Endodermal cell (in vitro differentiated cells): ENCODE results near the gene AUTS2. TPM values are rescaled to one million over a fixed set of nuclear protein-coding genes. Genes with fewer than 3 reads are reported as not detected.

Experiments used
- DNase-seq: peaks from one replicate; pipeline ENCODE4 v3.0.0-alpha.2; 2017
- H3K27ac ChIP-seq: 2 replicates; pipeline ENCODE4 v1.5.1; 2013; ENCODE audit warnings: mild to moderate bottlenecking, low read depth, low read length, moderate library complexity
- H3K27me3 ChIP-seq: 2 replicates; pipeline ENCODE4 v1.6.1; 2013; ENCODE audit warnings: mild to moderate bottlenecking, low read length, moderate library complexity; ENCODE audit not compliant: insufficient read depth, control insufficient read depth, poor library complexity, severe bottlenecking
- H3K36me3 ChIP-seq: 2 replicates; pipeline ENCODE4 v1.7.0; 2013; ENCODE audit warnings: mild to moderate bottlenecking, low read length, moderate library complexity; ENCODE audit not compliant: control insufficient read depth, insufficient read depth
- H3K4me1 ChIP-seq: one replicate; pipeline ENCODE4 v1.7.0; 2013; ENCODE audit warnings: low read length; ENCODE audit not compliant: control insufficient read depth, insufficient read depth
- H3K4me3 ChIP-seq: 2 replicates; pipeline ENCODE4 v1.5.1; 2013; ENCODE audit warnings: mild to moderate bottlenecking, low read length, moderate library complexity
- H3K9ac ChIP-seq: 2 replicates; pipeline ENCODE4 v1.6.1; 2013; ENCODE audit warnings: mild to moderate bottlenecking, low read length, moderate library complexity; ENCODE audit not compliant: poor library complexity, severe bottlenecking; ENCODE audit errors: extremely low read depth
- H3K9me3 ChIP-seq: 2 replicates; pipeline ENCODE4 v1.6.1; 2013; ENCODE audit warnings: mild to moderate bottlenecking, low read length, moderate library complexity; ENCODE audit not compliant: control insufficient read depth
- H3K27ac Mint-ChIP-seq: 2 replicates; pipeline ENCODE4 v1.8.0; 2020; ENCODE audit warnings: mixed read lengths
- H3K27me3 Mint-ChIP-seq: 2 replicates; pipeline ENCODE4 v1.8.0; 2021; ENCODE audit warnings: mild to moderate bottlenecking, mixed read lengths; ENCODE audit not compliant: insufficient read depth
- H3K36me3 Mint-ChIP-seq: 2 replicates; pipeline ENCODE4 v1.8.0; 2020; ENCODE audit warnings: low read depth, mixed read lengths
- H3K4me1 Mint-ChIP-seq: 2 replicates; pipeline ENCODE4 v1.8.0; 2020; ENCODE audit warnings: mixed read lengths
- H3K4me3 Mint-ChIP-seq: 2 replicates; pipeline ENCODE4 v1.8.0; 2020; ENCODE audit warnings: mild to moderate bottlenecking, moderate library complexity, mixed read lengths
- H3K9me3 Mint-ChIP-seq: 2 replicates; pipeline ENCODE4 v1.8.0; 2020; ENCODE audit warnings: mild to moderate bottlenecking, mixed read lengths
- CTCF ChIP-seq: fragments of 200-600 bp; sonication (generic); conservative IDR thresholded peaks from 2 replicates; pipeline ENCODE4 v1.5.0; 2021; ENCODE audit warnings: antibody characterized with exemption, mild to moderate bottlenecking
- WGBS, 2 experiments: methylation state at CpG; one replicate each; pipeline versions ENCODE4 v1.1.5 to v1.1.7; 2013; ENCODE audit warnings: missing lambda C conversion rate in 2 of 2, mixed read lengths in 1 of 2; ENCODE audit not compliant: insufficient coverage in 1 of 2, insufficient read length in 1 of 2; 5-methylcytosine and 5-hydroxymethylcytosine counted together
- total RNA-seq, 2 donors: library from RNA; stranded (reverse); fragmentation: NEBNext Ultra II Directional in 1 of 2; extraction: Animal tissue kit (Norgen Biotek cat#: 25700) in 1 of 2; gene quantifications; 2 replicates in 1 of 2; 3 replicates in 1 of 2; pipeline ENCODE4 v1.2.1, GENCODE V29; 2021

The AUTS2 gene
- total RNA-seq, 2 donors from 2014 or later = 76.8 to 106 TPM

- peaks cover 52% of the 10 kb centered on the region for H3K27me3 ChIP-seq
- TF ChIP-seq CTCF = no peak
- H3K9me3 ChIP-seq = no peaks in the 10 kb centered on the region
- H3K27ac ChIP-seq = no peak overlapping the region
- Mint-ChIP-seq H3K4me1 (peaks cover 37% of the 10 kb centered on the region), H3K4me3 (no peak overlapping the region), H3K9me3 (peaks cover 1% of the 10 kb centered on the region), H3K27me3 (peaks cover 85% of the 10 kb centered on the region), H3K36me3 (peaks cover 9% of the 10 kb centered on the region), H3K27ac (no peak overlapping the region)
- DNase-seq = peak; percentile 34
- no peak overlapping the region for H3K9ac ChIP-seq
- 49 to 70% methylated on average over 2 to 4 of the region's 4 CpGs for WGBS, 2 experiments
- no peaks in the 10 kb centered on the region for H3K36me3 ChIP-seq
- H3K4me3 ChIP-seq = no peak overlapping the region
- peaks cover 22% of the 10 kb centered on the region for H3K4me1 ChIP-seq
Measured at GRCh38 chr7:70678621-70679251, 1080.5 kb downstream of the AUTS2 start.

- H3K27ac Mint-ChIP-seq = no peak overlapping the region
- no peaks in the 10 kb centered on the region for H3K36me3 ChIP-seq
- peaks cover 62% of the 10 kb centered on the region for H3K27me3 ChIP-seq
- H3K4me1 ChIP-seq = peaks cover 14% of the 10 kb centered on the region
- H3K36me3 Mint-ChIP-seq = peaks cover 9% of the 10 kb centered on the region
- no peak for TF ChIP-seq CTCF
- H3K4me3 Mint-ChIP-seq = no peak overlapping the region
- 77 to 83% methylated on average over 1 to 4 of the region's 4 CpGs for WGBS, 2 experiments
- peaks cover 1% of the 10 kb centered on the region for H3K9me3 Mint-ChIP-seq
- no peak overlapping the region for H3K27ac ChIP-seq
- H3K27me3 Mint-ChIP-seq = peaks cover 94% of the 10 kb centered on the region
- DNase-seq = no peak
- H3K4me3 ChIP-seq = no peak overlapping the region
- H3K9ac ChIP-seq = no peak overlapping the region
- H3K9me3 ChIP-seq = no peaks in the 10 kb centered on the region
- peaks cover 27% of the 10 kb centered on the region for H3K4me1 Mint-ChIP-seq
Measured at GRCh38 chr7:70679661-70680060, 1081.4 kb downstream of the AUTS2 start.

GRCh38 chr7:70680306-70680705, 1082.0 kb downstream of the AUTS2 start:
- H3K4me3 ChIP-seq = no peak overlapping the region
- H3K9me3 ChIP-seq = no peaks in the 10 kb centered on the region
- Mint-ChIP-seq H3K4me3 (no peak overlapping the region), H3K9me3 (peaks cover 1% of the 10 kb centered on the region), H3K27me3 (peaks cover 96% of the 10 kb centered on the region), H3K27ac (no peak overlapping the region), H3K36me3 (peaks cover 9% of the 10 kb centered on the region), H3K4me1 (peaks cover 24% of the 10 kb centered on the region)
- no peak overlapping the region for H3K27ac ChIP-seq
- no peak for TF ChIP-seq CTCF
- H3K9ac ChIP-seq = no peak overlapping the region
- H3K4me1 ChIP-seq = peaks cover 11% of the 10 kb centered on the region
- no peak for DNase-seq
- no peaks in the 10 kb centered on the region for H3K36me3 ChIP-seq
- WGBS, 2 experiments = 61 to 79% methylated on average over 2 to 4 of the region's 4 CpGs
- peaks cover 68% of the 10 kb centered on the region for H3K27me3 ChIP-seq
